HG03103 (cell line): ENCODE measurements around the gene TMEM25.
"Not testable (repeated sequence)": the region's sequence is repeated elsewhere in the genome, so short reads cannot be mapped to it uniquely, and the experiment has no call there.

Source experiments
- ATAC-seq: cut with Tn5 transposase; IDR thresholded peaks from one replicate; pipeline ENCODE4 v1.9.1; 2021; ENCODE audit warnings: low read depth; ENCODE audit not compliant: unreplicated experiment

Gene TMEM25

DNA sequence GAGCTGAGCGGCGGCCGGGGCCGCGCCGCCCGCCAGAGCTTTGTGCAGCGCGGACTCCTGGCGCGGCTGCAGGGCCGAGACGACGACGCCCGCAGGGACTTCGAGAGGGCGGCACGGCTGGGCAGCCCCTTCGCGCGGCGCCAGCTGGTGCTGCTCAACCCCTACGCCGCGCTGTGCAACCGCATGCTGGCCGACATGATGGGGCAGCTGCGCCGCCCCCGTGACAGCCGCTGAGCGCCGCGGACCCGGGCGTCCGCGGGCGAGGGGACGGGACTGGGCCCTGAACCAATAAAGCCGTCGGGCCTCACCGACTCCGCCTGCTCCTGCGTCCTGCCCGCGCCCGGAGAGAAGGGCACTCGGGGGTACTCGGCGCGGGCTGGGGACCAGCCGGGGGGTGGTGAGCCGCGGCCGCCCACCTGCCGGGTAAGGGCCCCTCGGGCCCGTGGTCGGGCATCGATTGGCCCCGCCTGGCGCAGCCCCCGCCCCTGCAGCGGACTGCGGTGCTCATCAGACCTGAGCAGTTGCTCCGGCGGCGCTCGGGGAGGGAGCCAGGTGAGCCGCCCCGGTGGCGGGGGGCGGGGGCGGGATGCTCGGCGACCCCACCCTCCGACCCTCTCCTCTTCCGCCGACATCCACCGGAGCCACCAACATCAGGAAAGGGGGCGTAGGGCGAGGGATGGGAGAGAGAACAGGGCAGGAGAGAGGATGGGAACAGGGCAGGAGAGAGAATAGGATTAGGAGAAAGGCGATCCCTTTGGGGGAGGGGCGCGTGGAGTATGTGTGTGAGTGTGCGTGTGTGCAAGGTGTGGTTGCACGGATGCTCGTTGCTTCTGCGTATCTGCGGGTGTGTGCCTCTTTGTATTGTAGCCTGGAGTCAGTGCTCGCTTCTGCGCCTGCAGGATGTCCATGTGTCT lies at the start of gene TMEM25:
TMEM25 (plus strand) TSS at position 510 of the 914 bp plus-strand sequence. CDS start 610 bp downstream, outside the sequence.
- no peak for ATAC-seq

DNA sequence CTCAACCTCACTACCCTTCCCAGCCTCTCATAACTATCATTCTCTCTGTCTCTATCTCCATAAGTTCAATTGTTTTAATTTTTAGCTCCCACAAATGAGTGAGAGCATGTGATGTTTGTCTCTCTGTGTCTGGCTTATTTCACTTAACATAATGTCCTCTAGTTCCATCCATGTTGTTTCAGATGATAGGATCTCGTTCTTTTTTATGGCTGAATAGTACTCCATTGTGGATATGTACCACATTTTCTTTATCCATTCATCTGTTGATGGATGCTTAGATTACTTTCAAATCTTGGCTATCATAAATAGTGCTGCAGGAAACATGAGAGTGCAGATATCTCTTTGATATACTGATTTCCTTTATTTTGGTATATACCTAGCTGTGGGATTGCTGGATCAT lies 49.8 kb upstream of the TMEM25 start:
- ATAC-seq = not testable (repeated sequence)

DNA sequence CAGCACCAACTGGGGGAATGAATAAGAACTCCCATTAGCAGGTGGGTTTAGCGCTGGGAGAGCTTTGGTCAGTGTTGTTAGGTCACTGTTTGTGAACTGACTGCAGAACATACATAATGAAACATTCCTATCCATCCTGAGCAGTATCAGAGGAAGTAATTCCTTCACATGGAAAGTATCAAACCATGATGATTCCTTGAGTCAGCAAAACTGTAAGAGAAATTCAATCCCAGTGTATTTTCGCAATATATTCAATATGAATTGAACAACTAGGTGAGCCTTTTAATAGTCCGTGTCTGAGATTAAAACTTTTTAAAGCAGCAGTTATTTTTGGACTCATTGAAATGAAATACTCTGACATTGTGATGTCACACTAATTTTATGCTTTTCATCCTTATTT lies 46.6 kb upstream of the TMEM25 start:
- no peak for ATAC-seq

DNA sequence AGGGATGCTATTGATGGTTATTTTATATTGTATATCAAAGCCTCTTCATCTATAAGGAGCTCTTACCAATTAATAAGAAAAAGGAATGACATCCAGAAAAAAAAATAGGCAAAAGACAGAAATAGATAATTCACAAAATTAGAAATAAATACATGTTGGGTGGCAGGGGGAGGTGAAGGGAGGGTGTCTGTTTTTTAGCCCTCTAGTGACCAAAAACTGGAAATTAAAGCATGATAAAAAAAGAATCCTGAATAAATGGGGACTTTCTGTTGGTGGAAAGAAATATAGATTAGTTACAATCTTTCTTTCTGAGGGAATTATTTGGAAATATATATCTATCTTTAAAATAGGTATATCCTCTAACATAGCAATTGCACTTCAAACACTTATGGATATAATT lies 45.7 kb upstream of the TMEM25 start:
- ATAC-seq = no peak

DNA sequence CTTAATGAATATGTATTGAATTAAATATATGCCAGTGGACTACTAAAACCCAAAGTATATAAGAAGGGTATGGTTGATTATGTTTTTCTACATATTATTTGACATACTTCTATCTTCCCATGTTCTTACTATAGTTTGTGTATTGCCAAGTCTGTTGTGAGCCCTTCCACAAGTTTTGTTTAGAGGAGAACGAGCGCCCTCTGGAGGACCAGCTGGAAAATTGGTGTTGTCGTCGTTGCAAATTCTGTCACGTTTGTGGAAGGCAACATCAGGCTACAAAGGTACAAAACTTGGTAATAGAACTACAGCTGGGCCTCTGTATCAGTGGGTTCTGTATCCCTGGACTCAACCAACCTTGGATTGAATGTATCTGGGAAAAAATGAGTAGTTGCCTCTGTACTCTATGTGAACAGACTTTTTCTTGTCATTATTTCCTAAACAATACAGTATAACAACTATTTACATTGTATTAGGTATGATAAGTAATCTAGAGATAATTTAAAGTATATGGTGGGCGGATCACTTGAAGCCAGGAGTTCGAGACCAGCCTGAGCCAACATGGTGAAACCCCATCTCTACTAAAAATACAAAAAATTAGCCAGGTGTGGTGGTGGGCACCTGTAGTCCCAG lies 42.4 kb upstream of the TMEM25 start:
- no peak for ATAC-seq

DNA sequence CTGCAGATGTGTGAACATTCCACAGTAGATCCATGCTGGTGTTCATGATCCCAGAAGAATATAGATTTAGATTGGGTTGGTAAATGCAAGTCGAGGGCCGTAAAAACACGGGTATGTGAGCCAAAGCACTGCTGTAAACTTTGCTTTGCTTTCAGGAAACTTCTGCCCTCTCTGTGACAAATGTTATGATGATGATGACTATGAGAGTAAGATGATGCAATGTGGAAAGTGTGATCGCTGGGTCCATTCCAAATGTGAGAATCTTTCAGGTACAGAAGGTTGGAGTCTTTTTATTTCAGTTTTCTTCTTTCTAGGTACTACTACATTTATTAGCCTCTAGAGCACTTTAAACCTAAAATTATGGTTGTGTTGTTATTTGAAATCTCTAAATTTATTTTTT lies 40.0 kb upstream of the TMEM25 start:
- ATAC-seq = no peak

DNA sequence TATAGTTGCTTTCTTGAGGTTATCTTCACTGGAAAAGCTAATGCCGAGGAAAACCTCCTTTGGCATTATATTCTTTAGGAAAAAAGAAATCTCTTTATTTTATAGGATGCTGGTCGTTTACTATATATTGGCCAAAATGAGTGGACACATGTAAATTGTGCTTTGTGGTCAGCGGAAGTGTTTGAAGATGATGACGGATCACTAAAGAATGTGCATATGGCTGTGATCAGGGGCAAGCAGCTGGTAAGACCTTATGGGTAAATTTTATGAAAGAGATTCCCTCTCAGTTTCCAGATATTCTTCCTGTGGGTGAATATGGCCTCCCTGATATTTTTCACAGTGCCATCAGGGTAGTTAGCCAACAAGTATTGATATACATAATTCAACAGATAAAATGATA lies 33.2 kb upstream of the TMEM25 start:
- no peak for ATAC-seq

DNA sequence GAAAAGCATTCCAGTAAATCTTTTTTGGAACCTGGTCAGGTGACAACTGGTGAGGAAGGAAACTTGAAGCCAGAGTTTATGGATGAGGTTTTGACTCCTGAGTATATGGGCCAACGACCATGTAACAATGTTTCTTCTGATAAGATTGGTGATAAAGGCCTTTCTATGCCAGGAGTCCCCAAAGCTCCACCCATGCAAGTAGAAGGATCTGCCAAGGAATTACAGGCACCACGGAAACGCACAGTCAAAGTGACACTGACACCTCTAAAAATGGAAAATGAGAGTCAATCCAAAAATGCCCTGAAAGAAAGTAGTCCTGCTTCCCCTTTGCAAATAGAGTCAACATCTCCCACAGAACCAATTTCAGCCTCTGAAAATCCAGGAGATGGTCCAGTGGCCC lies 27.8 kb upstream of the TMEM25 start:
- no peak for ATAC-seq

DNA sequence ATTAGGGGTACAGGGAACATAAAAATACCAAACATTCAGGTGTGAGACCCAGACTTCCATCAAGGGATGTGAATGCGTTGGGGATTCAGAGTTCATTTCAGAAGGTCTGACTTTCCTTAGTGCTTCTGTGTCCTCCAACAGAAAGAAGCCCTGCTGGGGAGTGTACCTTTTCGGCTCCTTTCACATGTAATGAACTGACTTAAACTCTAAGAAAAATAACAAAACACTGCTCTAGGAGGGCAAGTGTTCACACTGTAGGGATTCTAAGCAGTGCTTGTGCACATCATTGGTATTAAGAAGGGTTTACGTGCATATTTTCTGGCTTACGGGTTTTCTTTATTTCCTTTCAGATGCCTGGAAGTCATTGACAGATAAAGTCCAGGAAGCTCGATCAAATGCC lies 19.4 kb upstream of the TMEM25 start:
- ATAC-seq = no peak

DNA sequence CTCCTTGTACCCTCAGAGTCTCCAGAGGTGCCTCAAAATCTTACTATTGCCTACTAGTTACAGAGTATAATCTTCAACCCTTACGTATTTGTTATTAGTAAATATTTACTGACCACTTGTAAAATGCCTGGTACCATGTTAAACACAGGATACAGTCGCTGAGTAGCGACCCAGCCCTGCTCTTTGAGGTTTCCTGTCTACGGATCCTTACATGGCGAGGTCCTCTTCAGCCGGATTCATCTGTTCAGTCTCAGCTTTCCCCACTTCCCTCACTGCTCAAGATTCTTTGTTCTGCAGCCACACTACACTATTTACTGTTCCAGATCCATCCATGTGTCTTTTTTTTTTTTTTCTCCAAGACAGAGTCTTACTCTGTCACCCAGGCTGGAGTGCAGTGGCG lies 16.9 kb upstream of the TMEM25 start:
- ATAC-seq = no peak

DNA sequence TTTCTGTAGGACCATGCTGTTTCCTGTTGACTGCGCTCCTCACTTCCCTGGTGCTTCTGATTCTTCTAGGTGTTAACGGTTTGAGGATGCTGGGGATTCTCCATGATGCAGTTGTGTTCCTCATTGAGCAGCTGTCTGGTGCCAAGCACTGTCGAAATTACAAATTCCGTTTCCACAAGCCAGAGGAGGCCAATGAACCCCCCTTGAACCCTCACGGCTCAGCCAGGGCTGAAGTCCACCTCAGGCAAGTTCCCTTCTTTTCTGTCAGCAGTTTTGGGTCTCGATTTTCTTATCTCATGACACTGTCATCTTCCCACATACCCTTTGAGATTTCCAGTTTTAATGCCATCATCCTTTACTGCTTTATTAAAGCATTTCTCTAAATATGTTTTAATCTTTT lies 11.4 kb upstream of the TMEM25 start:
- no peak for ATAC-seq

DNA sequence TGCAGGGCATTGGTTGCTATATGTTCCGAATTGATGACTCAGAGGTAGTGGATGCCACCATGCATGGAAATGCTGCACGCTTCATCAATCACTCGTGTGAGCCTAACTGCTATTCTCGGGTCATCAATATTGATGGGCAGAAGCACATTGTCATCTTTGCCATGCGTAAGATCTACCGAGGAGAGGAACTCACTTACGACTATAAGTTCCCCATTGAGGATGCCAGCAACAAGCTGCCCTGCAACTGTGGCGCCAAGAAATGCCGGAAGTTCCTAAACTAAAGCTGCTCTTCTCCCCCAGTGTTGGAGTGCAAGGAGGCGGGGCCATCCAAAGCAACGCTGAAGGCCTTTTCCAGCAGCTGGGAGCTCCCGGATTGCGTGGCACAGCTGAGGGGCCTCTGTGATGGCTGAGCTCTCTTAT lies 9.1 kb upstream of the TMEM25 start:
- ATAC-seq = no peak

DNA sequence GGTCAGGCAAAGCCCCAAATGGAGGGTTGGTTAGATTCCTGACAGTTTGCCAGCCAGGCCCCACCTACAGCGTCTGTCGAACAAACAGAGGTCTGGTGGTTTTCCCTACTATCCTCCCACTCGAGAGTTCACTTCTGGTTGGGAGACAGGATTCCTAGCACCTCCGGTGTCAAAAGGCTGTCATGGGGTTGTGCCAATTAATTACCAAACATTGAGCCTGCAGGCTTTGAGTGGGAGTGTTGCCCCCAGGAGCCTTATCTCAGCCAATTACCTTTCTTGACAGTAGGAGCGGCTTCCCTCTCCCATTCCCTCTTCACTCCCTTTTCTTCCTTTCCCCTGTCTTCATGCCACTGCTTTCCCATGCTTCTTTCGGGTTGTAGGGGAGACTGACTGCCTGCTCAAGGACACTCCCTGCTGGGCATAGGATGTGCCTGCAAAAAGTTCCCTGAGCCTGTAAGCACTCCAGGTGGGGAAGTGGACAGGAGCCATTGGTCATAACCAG lies 8.4 kb upstream of the TMEM25 start:
- ATAC-seq = no peak

DNA sequence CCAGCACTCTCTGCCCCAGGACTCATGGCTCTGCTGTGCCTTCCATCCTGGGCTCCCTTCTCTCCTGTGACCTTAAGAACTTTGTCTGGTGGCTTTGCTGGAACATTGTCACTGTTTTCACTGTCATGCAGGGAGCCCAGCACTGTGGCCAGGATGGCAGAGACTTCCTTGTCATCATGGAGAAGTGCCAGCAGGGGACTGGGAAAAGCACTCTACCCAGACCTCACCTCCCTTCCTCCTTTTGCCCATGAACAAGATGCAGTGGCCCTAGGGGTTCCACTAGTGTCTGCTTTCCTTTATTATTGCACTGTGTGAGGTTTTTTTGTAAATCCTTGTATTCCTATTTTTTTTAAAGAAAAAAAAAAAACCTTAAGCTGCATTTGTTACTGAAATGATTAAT lies 6.6 kb upstream of the TMEM25 start:
- ATAC-seq = no peak

DNA sequence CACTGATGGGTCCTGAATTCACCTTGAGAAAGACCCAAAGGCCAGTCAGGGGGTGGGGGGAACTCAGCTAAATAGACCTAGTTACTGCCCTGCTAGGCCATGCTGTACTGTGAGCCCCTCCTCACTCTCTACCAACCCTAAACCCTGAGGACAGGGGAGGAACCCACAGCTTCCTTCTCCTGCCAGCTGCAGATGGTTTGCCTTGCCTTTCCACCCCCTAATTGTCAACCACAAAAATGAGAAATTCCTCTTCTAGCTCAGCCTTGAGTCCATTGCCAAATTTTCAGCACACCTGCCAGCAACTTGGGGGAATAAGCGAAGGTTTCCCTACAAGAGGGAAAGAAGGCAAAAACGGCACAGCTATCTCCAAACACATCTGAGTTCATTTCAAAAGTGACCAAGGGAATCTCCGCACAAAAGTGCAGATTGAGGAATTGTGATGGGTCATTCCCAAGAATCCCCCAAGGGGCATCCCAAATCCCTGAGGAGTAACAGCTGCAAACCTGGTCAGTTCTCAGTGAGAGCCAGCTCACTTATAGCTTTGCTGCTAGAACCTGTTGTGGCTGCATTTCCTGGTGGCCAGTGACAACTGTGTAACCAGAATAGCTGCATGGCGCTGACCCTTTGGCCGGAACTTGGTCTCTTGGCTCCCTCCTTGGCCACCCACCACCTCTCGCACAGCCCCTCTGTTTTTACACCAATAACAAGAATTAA lies 6.1 kb upstream of the TMEM25 start:
- no peak for ATAC-seq

DNA sequence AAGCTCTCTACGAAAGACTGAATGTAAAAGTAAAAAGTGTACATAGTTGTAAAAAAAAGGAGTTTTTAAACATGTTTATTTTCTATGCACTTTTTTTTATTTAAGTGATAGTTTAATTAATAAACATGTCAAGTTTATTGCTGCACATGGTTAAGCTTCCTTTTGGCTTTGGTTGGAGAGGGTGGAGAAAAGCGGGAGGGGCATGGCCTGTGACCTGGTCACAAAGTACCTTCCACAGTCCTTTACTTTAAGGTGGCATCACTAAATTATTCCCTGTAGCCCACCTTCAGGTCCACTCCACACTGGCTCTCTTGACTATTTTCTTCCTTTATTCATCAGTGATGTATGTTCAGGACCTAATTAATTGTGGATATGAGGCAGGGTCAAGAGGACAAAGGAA lies 4.3 kb upstream of the TMEM25 start:
- no peak for ATAC-seq

DNA sequence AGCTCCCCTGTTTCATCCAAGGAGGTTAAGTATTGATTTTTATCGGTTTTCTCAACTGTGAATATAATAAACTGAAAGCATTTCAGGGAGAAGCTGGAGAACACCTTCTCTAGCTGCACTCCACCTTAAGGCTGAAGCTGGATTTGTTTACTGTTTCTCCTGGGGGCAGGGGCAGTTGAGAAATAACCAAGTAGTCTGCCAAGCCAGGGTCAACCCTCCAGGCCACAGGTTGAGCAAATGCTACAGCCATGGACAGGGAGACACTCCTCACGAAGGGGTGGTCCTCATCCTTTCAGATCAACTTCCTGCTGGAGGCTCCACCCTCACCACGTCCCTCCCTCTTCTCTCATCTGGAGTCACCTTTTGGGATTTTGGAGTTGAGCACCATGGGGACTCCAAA lies 3.9 kb upstream of the TMEM25 start, which contains the start of gene TTC36:
TTC36 (plus strand) TSS at position 366 of the 400 bp plus-strand sequence; CDS start at position 387, 21 bp downstream.
- ATAC-seq = no peak

DNA sequence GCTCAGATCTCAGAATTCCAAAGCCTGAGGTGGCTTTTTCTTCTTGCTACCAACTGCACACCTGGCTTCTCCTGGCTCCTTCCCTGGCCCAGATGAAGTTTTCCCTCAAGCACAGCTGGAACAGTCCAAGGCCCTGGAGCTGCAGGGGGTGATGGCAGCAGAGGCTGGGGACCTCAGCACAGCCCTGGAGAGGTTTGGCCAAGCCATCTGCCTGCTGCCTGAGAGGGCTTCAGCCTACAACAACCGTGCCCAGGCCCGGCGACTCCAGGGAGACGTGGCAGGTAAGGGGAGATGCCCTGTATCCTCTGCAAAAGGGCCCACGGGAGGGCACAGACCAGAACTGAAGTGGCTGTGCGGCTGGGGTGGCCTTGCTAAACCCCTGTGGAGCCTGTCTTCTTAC lies 2.5 kb upstream of the TMEM25 start:
- no peak for ATAC-seq

DNA sequence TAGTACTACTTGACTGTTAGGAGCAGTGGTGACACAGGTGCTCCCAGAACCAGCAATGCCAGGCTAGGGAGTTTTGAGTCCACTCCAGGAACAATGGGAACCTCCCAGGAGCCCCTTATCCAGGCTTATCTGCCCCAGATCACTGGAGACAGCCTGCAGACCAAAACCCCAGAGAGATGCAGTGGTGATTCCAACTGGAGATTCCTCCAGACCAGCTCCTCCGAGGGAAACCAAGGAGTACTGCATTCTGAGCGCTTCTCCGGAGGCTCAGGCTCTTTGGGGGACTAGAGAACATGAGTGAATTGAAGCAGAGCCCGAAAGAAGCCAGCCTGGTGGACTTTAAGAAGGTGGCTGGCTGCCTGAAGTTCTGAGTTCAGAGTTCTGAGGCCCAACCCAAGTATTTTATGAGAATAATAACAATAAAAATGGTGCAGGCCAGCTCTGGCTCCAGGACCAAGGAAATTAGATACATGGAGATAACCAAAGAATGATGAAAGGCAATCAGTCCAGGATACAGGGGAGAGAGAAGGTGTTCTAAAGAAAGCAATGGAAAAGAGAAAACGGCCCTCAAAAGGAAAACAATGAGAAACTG lies 1.3 kb upstream of the TMEM25 start:
- no peak for ATAC-seq

DNA sequence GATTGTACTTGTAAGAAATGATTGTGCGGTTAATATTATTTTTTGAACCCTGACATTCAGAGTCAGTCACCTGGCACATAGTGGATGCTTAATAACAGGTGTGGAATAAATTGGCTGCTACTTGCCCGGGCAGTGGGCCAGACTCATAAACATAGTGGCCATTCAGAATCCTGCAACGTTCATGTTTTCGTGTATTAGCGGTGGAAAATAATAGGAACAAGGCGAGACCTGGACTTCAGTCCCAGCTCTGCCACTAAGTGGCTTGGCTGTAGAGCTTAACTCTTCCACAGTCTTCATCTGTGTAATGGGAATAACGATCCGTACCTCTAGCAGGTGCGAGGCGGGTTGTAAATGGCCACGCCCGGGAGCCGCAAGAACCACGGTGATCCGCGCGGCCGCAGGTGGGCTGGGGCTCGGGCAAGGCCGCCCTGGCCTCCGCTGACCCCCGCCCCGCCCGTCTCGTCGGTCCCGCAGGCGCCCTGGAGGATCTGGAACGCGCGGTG lies 761 bp upstream of the TMEM25 start:
- no peak for ATAC-seq
